Type B pancreatic cell (in vitro differentiated cells): ENCODE data around the gene MTERF4. TPM values are rescaled to one million over a fixed set of nuclear protein-coding genes. Genes with fewer than 3 reads are reported as not detected.

Experiments
- DNase-seq: peaks from one replicate; pipeline ENCODE4 v3.0.0; 2021; ENCODE audit warnings: mixed read lengths; ENCODE audit not compliant: unreplicated experiment; ENCODE audit errors: extremely low spot score
- H3K27ac Mint-ChIP-seq: 2 replicates; pipeline ENCODE4 v1.8.0; 2021; ENCODE audit warnings: mild to moderate bottlenecking, mixed read lengths
- H3K27me3 Mint-ChIP-seq: 2 replicates; pipeline ENCODE4 v1.8.0; 2021; ENCODE audit warnings: mixed read lengths
- H3K36me3 Mint-ChIP-seq: 2 replicates; pipeline ENCODE4 v1.8.0; 2021; ENCODE audit warnings: mixed read lengths
- H3K4me1 Mint-ChIP-seq: one replicate; pipeline ENCODE4 v1.8.0; 2021; ENCODE audit warnings: mixed read lengths; ENCODE audit not compliant: unreplicated experiment
- H3K4me3 Mint-ChIP-seq: 2 replicates; pipeline ENCODE4 v1.8.0; 2021; ENCODE audit warnings: mild to moderate bottlenecking, mixed read lengths
- H3K9me3 Mint-ChIP-seq: 2 replicates; pipeline ENCODE4 v1.8.0; 2021; ENCODE audit warnings: mixed read lengths
- total RNA-seq: library from RNA; stranded (reverse); gene quantifications from 2 replicates; pipeline ENCODE4 v1.2.1, GENCODE V29; 2021; ENCODE audit warnings: low replicate concordance
- TF ChIP-seq, protein P1 (sequence below): fragments of 200-600 bp; sonication (generic); conservative IDR thresholded peaks from 2 replicates; pipeline ENCODE4 v1.5.0; 2021; ENCODE audit warnings: antibody characterized with exemption, mild to moderate bottlenecking

MTERF4 gene
- total RNA-seq, 1 donor from 2014 or later: 46.3 TPM

DNA sequence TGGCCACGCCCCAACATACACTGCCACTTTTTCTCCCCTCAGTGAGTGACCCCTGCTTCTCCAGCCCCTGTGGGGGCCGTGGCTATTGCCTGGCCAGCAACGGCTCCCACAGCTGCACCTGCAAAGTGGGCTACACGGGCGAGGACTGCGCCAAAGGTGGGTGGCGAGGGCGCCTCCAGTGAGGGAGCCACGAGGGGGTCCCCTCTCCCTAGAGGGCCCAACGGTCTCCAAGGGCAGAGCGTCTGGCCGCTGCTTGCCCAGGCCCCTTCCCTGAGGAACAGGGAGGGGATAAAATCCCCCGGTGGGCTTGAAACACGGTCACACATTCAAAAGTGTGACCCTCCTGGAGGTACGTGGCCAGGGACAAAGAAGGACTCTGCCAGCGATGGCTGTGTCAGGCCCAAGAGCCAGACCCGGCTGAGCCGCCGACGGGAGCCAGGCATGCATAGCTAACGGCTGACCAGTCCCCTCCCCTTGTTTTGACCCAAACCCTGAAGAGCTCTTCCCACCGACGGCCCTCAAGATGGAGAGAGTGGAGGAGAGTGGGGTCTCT is 37.2 kb downstream of the MTERF4 start:
- H3K9me3 Mint-ChIP-seq: no peaks in the 10 kb centered on the region
- TF ChIP-seq, protein P1, sequence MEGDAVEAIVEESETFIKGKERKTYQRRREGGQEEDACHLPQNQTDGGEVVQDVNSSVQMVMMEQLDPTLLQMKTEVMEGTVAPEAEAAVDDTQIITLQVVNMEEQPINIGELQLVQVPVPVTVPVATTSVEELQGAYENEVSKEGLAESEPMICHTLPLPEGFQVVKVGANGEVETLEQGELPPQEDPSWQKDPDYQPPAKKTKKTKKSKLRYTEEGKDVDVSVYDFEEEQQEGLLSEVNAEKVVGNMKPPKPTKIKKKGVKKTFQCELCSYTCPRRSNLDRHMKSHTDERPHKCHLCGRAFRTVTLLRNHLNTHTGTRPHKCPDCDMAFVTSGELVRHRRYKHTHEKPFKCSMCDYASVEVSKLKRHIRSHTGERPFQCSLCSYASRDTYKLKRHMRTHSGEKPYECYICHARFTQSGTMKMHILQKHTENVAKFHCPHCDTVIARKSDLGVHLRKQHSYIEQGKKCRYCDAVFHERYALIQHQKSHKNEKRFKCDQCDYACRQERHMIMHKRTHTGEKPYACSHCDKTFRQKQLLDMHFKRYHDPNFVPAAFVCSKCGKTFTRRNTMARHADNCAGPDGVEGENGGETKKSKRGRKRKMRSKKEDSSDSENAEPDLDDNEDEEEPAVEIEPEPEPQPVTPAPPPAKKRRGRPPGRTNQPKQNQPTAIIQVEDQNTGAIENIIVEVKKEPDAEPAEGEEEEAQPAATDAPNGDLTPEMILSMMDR: no peak
- H3K27me3 Mint-ChIP-seq: no peaks in the 10 kb centered on the region
- H3K4me1 Mint-ChIP-seq: peaks cover 5% of the 10 kb centered on the region
- H3K36me3 Mint-ChIP-seq: no peaks in the 10 kb centered on the region
- H3K4me3 Mint-ChIP-seq: no peak overlapping the region
- peak; percentile 68 for DNase-seq
- H3K27ac Mint-ChIP-seq: no peak overlapping the region

DNA sequence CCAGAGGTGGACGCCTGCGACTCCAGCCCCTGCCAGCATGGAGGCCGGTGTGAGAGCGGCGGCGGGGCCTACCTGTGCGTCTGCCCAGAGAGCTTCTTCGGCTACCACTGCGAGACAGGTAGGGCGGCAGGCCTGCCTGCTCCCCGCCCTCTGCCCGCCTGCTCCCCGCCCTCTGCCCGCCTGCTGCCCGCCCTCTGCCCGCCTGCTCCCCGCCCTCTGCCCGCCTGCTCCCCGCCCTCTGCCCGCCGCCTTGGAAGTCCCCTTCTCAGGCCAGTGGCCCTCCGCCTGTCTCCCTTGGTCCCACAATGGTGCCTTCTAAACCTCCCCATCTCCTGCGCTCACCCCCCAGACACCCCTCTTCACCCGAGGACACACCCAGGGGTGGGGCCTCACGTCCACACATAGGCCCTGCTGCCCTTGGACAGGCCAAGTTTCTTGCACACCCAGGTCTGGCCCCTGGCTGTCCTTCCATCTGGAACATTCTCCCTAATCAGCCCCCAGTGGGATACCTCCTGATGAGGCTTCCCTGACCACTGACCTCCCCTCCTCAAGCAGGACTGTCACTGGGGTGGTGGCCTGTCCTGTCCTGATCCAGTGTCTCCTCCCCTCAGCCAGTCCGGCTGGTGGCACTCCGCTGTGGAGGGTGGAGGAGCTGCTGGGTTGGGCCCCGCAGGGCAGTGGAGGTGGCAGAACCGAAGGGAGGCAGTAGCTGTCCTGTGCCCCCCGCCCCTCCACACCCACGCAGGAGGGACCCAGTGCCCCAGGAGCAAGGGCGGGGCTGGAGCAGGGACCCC is 37.9 kb downstream of the MTERF4 start:
- no peaks in the 10 kb centered on the region for H3K9me3 Mint-ChIP-seq
- no peaks in the 10 kb centered on the region for H3K36me3 Mint-ChIP-seq
- no peaks in the 10 kb centered on the region for H3K27me3 Mint-ChIP-seq
- peaks cover 5% of the 10 kb centered on the region for H3K4me1 Mint-ChIP-seq
- no peak overlapping the region for H3K27ac Mint-ChIP-seq
- TF ChIP-seq, protein P1: no peak
- peak; percentile 69 for DNase-seq
- H3K4me3 Mint-ChIP-seq: no peak overlapping the region

DNA sequence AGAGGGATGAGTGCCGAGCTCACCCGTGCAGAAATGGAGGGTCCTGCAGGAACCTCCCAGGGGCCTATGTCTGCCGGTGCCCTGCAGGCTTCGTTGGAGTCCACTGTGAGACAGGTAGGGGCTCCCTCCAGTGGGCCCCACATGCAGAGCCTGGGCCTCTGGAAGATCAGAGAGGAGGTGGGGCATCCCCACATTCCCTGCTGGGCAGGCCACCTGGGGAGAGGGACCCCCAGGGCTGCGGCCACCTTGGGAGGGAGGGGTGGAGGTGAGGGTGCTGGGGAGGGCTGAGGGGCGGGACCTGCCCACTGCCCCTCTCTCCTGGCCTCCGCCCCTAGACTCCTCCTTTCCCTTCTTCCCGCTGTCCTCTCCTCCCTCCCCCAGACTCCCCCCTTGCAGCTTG is 38.5 kb downstream of the MTERF4 start:
- Mint-ChIP-seq H3K9me3 (no peaks in the 10 kb centered on the region), H3K4me3 (no peak overlapping the region), H3K27me3 (no peaks in the 10 kb centered on the region), H3K27ac (no peak overlapping the region), H3K36me3 (no peaks in the 10 kb centered on the region), H3K4me1 (peaks cover 5% of the 10 kb centered on the region)
- TF ChIP-seq, protein P1: no peak
- peak; percentile 60 for DNase-seq

DNA sequence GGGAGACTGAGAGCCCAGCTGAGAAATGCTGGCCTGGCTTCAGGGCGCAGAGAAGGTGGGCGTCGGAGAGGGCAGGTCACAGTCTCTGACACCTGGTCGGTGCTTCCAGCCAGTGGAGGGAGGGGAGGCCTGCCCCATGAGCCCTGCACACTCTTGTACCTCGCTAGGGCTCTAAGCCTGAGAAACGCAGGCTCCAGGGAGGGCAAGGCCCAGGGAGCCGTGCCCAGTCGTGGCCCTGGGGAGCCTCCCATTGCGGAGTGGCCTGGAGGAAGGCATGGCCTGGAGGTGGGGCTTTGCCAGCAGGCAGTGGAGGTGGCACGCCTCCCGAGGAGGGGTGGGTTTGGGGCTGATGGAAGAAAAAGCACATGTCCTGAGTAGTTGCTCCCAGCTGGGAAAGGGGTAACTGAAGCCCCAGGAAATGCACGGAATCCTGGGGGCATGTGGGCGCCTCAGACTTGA is 39.0 kb downstream of the MTERF4 start:
- H3K4me1 Mint-ChIP-seq: peaks cover 5% of the 10 kb centered on the region
- DNase-seq: peak; percentile 66
- no peaks in the 10 kb centered on the region for H3K36me3 Mint-ChIP-seq
- H3K4me3 Mint-ChIP-seq: no peak overlapping the region
- no peaks in the 10 kb centered on the region for H3K9me3 Mint-ChIP-seq
- H3K27me3 Mint-ChIP-seq: no peaks in the 10 kb centered on the region
- H3K27ac Mint-ChIP-seq: no peak overlapping the region
- TF ChIP-seq, protein P1: no peak

DNA sequence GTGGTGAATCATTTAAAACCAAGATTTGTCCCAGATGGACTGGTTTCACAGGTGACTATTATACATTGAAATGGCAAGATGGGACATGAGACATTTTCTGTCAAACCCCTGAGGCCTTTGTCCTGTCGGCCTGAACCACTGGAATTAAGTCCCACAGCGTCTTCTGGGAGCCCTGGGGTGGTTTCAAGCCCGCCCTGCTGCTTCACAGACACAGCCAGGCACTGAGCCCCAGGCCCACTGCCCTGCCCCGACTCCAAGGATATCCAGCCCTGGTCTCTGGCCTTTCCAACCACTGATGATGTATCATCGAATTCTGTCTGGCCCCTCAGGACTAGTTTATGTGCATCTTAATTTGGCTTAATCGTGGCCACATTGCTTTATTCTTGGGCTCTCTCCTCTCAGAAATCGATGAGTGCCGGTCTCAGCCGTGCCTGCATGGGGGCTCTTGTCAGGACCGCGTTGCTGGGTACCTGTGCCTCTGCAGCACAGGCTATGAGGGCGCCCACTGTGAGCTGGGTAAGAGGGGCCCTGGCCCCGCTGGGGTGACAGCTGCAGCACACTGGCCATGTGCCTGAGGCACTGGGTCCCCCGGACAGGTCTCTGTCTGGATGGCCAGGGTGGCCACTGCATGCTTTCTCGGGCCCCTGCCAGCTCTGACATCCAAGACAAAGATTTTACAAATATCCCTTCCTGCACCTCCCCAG is 39.5 kb downstream of the MTERF4 start:
- no peak overlapping the region for H3K4me3 Mint-ChIP-seq
- TF ChIP-seq, protein P1: no peak
- H3K4me1 Mint-ChIP-seq: peaks cover 5% of the 10 kb centered on the region
- no peak overlapping the region for H3K27ac Mint-ChIP-seq
- no peaks in the 10 kb centered on the region for H3K27me3 Mint-ChIP-seq
- peak; percentile 66 for DNase-seq
- H3K9me3 Mint-ChIP-seq: no peaks in the 10 kb centered on the region
- no peaks in the 10 kb centered on the region for H3K36me3 Mint-ChIP-seq
